Neural cell (in vitro differentiated cells): ENCODE data around the gene NR1I3. TPM values are rescaled to one million over a fixed set of nuclear protein-coding genes. Genes with fewer than 3 reads are reported as not detected.

Experiments
- H2AFZ ChIP-seq: fragments of 200-600, 300-800 bp; sonication (generic), shearing (Covaris generic); 2 replicates; pipeline ENCODE4 v1.6.0; 2014; ENCODE audit warnings: low read depth, mild to moderate bottlenecking, antibody characterized with exemption, low read length, moderate library complexity
- H3F3A ChIP-seq: fragments of 200-600 bp; shearing (Covaris generic); 2 replicates; pipeline ENCODE4 v1.6.1; 2016; ENCODE audit warnings: mild to moderate bottlenecking, moderate library complexity, mixed read lengths, antibody characterized with exemption, low read length; ENCODE audit not compliant: insufficient read depth, poor library complexity, severe bottlenecking
- H3K27ac ChIP-seq: fragments of 200-600, 300-800 bp; sonication (generic), shearing (Covaris generic); 2 replicates; pipeline ENCODE4 v1.5.1; 2014; ENCODE audit warnings: mild to moderate bottlenecking, low read length, moderate library complexity
- H3K27me3 ChIP-seq: fragments of 300-800, 200-600 bp; sonication (generic), shearing (Covaris generic); 2 replicates; pipeline ENCODE4 v1.6.0; 2014; ENCODE audit warnings: mild to moderate bottlenecking, low read depth, low read length, moderate library complexity; ENCODE audit not compliant: insufficient read depth
- H3K36me3 ChIP-seq: fragments of 300-800, 200-600 bp; sonication (generic), shearing (Covaris generic); 2 replicates; pipeline ENCODE4 v1.5.1; 2014; ENCODE audit warnings: mild to moderate bottlenecking, antibody characterized with exemption, low read length, moderate library complexity; ENCODE audit not compliant: insufficient read depth
- H3K4me2 ChIP-seq: fragments of 300-800, 200-600 bp; sonication (generic), shearing (Covaris generic); 2 replicates; pipeline ENCODE4 v1.6.0; 2014; ENCODE audit warnings: mild to moderate bottlenecking, low read length
- H3K4me3 ChIP-seq: fragments of 300-800, 200-600 bp; sonication (generic), shearing (Covaris generic); 2 replicates; pipeline ENCODE4 v1.5.1; 2014; ENCODE audit warnings: mild to moderate bottlenecking, low read length, moderate library complexity
- H3K79me2 ChIP-seq: fragments of 200-600 bp; shearing (Covaris generic); replicated peaks from 2 replicates; pipeline ENCODE4 v1.6.0; 2014; ENCODE audit warnings: mild to moderate bottlenecking, low read length, moderate library complexity; ENCODE audit not compliant: insufficient read depth
- H3K9ac ChIP-seq: fragments of 300-800, 200-600 bp; sonication (generic), shearing (Covaris generic); 2 replicates; pipeline ENCODE4 v1.6.1; 2016; ENCODE audit warnings: mild to moderate bottlenecking, low read length, mixed read lengths
- H3K9me2 ChIP-seq: fragments of 200-600 bp; shearing (Covaris generic); 2 replicates; pipeline ENCODE4 v1.6.1; 2016; ENCODE audit warnings: mild to moderate bottlenecking, low read length, mixed read lengths; ENCODE audit not compliant: insufficient read depth
- H3K9me3 ChIP-seq: fragments of 200-600, 300-800 bp; sonication (generic), shearing (Covaris generic); 2 replicates; pipeline ENCODE4 v1.6.1; 2016; ENCODE audit warnings: mild to moderate bottlenecking, mixed run types, low read length, moderate library complexity, mixed read lengths
- H4K20me1 ChIP-seq: fragments of 200-600 bp; shearing (Covaris generic); 2 replicates; pipeline ENCODE4 v1.6.1; 2016; ENCODE audit warnings: mild to moderate bottlenecking, mixed run types; ENCODE audit not compliant: insufficient read depth
- EP300 ChIP-seq: fragments of 450-650 bp; conservative IDR thresholded peaks from 2 replicates; pipeline ENCODE4 v1.6.1; 2014; ENCODE audit warnings: antibody characterized with exemption, mild to moderate bottlenecking, moderate library complexity; ENCODE audit not compliant: poor library complexity, severe bottlenecking
- EZH2 ChIP-seq: fragments of 200-600, 300-800 bp; shearing (Covaris generic), sonication (generic); IDR thresholded peaks from 2 replicates; pipeline ENCODE4 v1.6.1; 2014; ENCODE audit warnings: antibody characterized with exemption, low read length, borderline replicate concordance, mild to moderate bottlenecking; ENCODE audit not compliant: insufficient read depth, poor library complexity, severe bottlenecking
- MXI1 ChIP-seq: fragments of 450-650 bp; conservative IDR thresholded peaks from 2 replicates; pipeline ENCODE4 v1.6.1; 2014; ENCODE audit warnings: antibody characterized with exemption, mild to moderate bottlenecking; ENCODE audit not compliant: poor library complexity, severe bottlenecking
- POLR2AphosphoS5 ChIP-seq: IDR thresholded peaks from 2 replicates; pipeline ENCODE4 v1.6.1; 2012
- RAD21 ChIP-seq: fragments of 450-650 bp; conservative IDR thresholded peaks from 2 replicates; pipeline ENCODE4 v1.6.1; 2014; ENCODE audit warnings: antibody characterized with exemption, mild to moderate bottlenecking, moderate library complexity
- SMC3 ChIP-seq: fragments of 450-650 bp; conservative IDR thresholded peaks from 2 replicates; pipeline ENCODE4 v1.6.1; 2014; ENCODE audit warnings: antibody characterized with exemption, mild to moderate bottlenecking, moderate library complexity; ENCODE audit not compliant: poor library complexity
- TAF1 ChIP-seq: IDR thresholded peaks from 2 replicates; pipeline ENCODE4 v1.6.1; 2012; ENCODE audit warnings: low read depth
- polyA plus RNA-seq: library from polyadenylated mRNA; depleted of rRNA; stranded (reverse); fragments of >200 nt; gene quantifications from 2 replicates; pipeline ENCODE4 v1.2.3, GENCODE V29; 2014
- TF ChIP-seq, protein P1 (sequence below): fragments of 450-650 bp; IDR thresholded peaks from 2 replicates; pipeline ENCODE4 v1.5.1; 2014; ENCODE audit warnings: antibody characterized with exemption, mild to moderate bottlenecking, moderate library complexity; ENCODE audit not compliant: poor library complexity, severe bottlenecking
- TF ChIP-seq, protein P2 (sequence below): IDR thresholded peaks from 2 replicates; pipeline ENCODE4 v1.6.1; 2012; ENCODE audit warnings: borderline replicate concordance

NR1I3 gene
- polyA plus RNA-seq, 1 donor from 2014 or later: not detected

DNA sequence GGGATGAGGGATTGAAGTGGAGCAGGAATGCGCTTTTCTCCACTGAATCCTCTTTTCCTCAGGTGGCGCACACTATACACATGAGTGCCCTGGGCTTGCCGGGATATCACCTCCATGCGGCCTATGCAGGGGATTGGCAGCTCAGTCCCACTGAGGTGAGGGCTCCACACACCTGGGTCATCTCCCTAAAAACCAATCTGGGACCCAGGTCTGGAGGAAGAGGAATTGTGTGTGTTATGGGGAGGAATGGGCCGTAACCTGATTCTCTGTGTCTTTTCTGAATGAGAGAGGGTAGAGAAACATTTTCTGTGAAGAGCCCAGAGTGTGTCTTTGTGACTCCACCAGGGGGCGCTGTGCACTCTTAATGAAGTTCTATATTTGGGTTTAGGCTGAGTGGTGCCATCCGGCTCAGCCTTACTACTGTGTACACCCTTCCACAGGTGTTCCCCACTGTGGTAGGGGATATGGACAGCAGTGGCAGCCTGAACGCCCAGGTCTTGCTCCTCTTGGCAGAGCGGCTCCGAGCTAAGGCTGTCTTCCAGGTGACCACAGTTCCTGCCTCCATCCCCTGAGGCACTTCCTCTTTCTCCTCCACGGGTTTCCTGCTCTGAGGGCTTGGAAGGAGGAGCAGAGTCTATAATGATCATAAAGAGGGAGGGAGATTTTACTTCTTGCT is 10.7 kb downstream of the NR1I3 start:
- no peak overlapping the region for H3K27ac ChIP-seq
- peak overlapping the region; percentile 59 for H3K4me2 ChIP-seq
- no peaks in the 10 kb centered on the region for H3K27me3 ChIP-seq
- H3K79me2 ChIP-seq: peaks cover 2% of the 10 kb centered on the region
- no peak overlapping the region for H2AFZ ChIP-seq
- no peaks in the 10 kb centered on the region for H4K20me1 ChIP-seq
- H3K9me2 ChIP-seq: no peaks in the 10 kb centered on the region
- peak overlapping the region; percentile 73 for H3K4me3 ChIP-seq
- no peaks in the 10 kb centered on the region for H3F3A ChIP-seq
- no peaks in the 10 kb centered on the region for H3K9me3 ChIP-seq
- H3K36me3 ChIP-seq: no peaks in the 10 kb centered on the region
- peak overlapping the region; percentile 79 for H3K9ac ChIP-seq
- TF ChIP-seq EZH2 (no peak), MXI1 (no peak), RAD21 (peak; percentile 78), SMC3 (peak; percentile 93), POLR2AphosphoS5 (no peak), EP300 (no peak), TAF1 (no peak)
- TF ChIP-seq, protein P1, sequence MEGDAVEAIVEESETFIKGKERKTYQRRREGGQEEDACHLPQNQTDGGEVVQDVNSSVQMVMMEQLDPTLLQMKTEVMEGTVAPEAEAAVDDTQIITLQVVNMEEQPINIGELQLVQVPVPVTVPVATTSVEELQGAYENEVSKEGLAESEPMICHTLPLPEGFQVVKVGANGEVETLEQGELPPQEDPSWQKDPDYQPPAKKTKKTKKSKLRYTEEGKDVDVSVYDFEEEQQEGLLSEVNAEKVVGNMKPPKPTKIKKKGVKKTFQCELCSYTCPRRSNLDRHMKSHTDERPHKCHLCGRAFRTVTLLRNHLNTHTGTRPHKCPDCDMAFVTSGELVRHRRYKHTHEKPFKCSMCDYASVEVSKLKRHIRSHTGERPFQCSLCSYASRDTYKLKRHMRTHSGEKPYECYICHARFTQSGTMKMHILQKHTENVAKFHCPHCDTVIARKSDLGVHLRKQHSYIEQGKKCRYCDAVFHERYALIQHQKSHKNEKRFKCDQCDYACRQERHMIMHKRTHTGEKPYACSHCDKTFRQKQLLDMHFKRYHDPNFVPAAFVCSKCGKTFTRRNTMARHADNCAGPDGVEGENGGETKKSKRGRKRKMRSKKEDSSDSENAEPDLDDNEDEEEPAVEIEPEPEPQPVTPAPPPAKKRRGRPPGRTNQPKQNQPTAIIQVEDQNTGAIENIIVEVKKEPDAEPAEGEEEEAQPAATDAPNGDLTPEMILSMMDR: peak; percentile 88
- TF ChIP-seq, protein P2, sequence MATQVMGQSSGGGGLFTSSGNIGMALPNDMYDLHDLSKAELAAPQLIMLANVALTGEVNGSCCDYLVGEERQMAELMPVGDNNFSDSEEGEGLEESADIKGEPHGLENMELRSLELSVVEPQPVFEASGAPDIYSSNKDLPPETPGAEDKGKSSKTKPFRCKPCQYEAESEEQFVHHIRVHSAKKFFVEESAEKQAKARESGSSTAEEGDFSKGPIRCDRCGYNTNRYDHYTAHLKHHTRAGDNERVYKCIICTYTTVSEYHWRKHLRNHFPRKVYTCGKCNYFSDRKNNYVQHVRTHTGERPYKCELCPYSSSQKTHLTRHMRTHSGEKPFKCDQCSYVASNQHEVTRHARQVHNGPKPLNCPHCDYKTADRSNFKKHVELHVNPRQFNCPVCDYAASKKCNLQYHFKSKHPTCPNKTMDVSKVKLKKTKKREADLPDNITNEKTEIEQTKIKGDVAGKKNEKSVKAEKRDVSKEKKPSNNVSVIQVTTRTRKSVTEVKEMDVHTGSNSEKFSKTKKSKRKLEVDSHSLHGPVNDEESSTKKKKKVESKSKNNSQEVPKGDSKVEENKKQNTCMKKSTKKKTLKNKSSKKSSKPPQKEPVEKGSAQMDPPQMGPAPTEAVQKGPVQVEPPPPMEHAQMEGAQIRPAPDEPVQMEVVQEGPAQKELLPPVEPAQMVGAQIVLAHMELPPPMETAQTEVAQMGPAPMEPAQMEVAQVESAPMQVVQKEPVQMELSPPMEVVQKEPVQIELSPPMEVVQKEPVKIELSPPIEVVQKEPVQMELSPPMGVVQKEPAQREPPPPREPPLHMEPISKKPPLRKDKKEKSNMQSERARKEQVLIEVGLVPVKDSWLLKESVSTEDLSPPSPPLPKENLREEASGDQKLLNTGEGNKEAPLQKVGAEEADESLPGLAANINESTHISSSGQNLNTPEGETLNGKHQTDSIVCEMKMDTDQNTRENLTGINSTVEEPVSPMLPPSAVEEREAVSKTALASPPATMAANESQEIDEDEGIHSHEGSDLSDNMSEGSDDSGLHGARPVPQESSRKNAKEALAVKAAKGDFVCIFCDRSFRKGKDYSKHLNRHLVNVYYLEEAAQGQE: no peak

GRCh38 chr1:161226759-161227158 is 11.2 kb downstream of the NR1I3 start:
- Histone ChIP-seq H2AFZ (peak overlapping the region; percentile 80), H3K9me2 (no peaks in the 10 kb centered on the region), H3K79me2 (peaks cover 2% of the 10 kb centered on the region), H3K9me3 (no peaks in the 10 kb centered on the region), H3K27ac (peak overlapping the region; percentile 51), H3F3A (no peaks in the 10 kb centered on the region), H3K4me3 (peak overlapping the region; percentile 73), H3K27me3 (no peaks in the 10 kb centered on the region), H3K4me2 (peak overlapping the region; percentile 59), H4K20me1 (no peaks in the 10 kb centered on the region), H3K36me3 (no peaks in the 10 kb centered on the region), H3K9ac (peak overlapping the region; percentile 79)
- TF ChIP-seq SMC3 (no peak), MXI1 (no peak), EZH2 (no peak), POLR2AphosphoS5 (no peak), RAD21 (no peak), TAF1 (no peak), EP300 (no peak)
- TF ChIP-seq, protein P1: no peak
- TF ChIP-seq, protein P2: no peak
